NCI-H2081 (cell line): ENCODE measurements around the gene C6orf47.

Source experiments
- DNase-seq, 2 experiments: peaks; one replicate each; lab custom pipeline; 2025; lab: John Stamatoyannopoulos, UW

The C6orf47 gene

GRCh38 chr6:31614684-31615578 is 45.6 kb downstream of the C6orf47 start, which contains the start of gene AIF1:
TSS of gene AIF1 (plus strand) at chr6:31615234. CDS start at chr6:31615330, 96 bp downstream.
- no peak for DNase-seq

GRCh38 chr6:31614075-31614619 is 46.4 kb downstream of the C6orf47 start:
- no peak for DNase-seq

- DNase-seq = no peak
These were observed 49.6 kb downstream of the C6orf47 start for GRCh38 chr6:31610968-31611367.

GRCh38 chr6:31609519-31610406 is 50.8 kb downstream of the C6orf47 start:
- DNase-seq = peak in 1 of 2 experiments; percentile 41
